ENCODE results near the gene GGT6. TPM values are rescaled to one million over a fixed set of nuclear protein-coding genes. Genes with fewer than 3 reads are reported as not detected.
A peak's percentile ranks its signal among the peaks of the same experiment; 100 is the strongest.

The GGT6 gene
- total RNA-seq, 1 experiment from 2014 or later: not detected

DNA sequence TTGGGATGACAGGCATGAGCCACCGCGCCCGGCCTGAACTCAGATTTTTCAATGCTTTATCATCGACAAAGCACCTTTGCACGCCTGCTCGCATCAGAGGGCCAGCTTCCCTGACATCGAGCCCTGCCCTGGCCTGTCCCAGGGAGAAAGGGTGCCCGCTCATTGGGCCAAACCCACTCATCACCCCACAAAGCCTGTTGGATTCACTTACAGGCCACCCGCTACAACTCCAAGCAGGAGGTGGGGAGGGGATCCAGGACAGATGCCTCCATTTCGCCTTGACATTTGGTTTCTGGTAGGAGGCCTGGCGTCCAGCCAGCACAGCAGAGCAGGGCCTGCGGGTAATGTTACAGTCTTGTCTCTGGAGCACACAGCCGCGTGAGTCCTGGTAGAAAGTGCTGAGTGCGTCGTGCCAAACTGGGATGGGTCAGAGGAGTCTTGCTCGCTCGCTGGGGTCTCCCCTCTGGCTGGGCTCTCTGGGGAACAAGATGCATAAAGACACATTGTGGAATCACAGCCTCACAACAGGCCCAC, 43.8 kb upstream of the GGT6 start:
- no peak overlapping the region for H3K4me3 Mint-ChIP-seq (ENCODE audit: unreplicated experiment)

DNA sequence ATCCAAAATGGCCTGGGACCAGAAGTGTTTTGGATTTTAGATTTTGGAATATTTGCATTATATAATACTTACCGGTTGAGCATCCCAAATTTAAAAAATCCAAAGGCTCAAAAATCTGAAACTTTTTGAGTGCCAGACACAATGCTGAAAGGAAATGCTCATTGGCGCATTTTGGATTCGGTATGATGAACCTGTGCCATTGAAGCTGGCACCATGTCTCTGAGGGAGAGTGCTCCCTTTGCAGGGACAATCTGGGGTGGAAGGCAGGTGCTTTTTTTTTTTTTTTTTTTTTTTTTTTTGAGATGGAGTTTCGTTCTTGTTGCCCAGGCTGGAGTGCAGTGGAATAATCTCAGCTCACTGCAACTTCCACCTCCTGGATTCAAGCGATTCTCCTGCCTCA, 41.7 kb upstream of the GGT6 start:
- H3K4me3 Mint-ChIP-seq (ENCODE audit: unreplicated experiment): no peak overlapping the region
- no peak overlapping the region for H3K27ac Mint-ChIP-seq (ENCODE audit: unreplicated experiment)
- H3K27me3 ChIP-seq (replicated peaks; ENCODE audit: control insufficient read depth, insufficient read depth, low read length): no peaks in the 10 kb centered on the region
- H3K36me3 Mint-ChIP-seq (ENCODE audit: insufficient read depth, unreplicated experiment): peaks cover 64% of the 10 kb centered on the region
- no TSS peak for BruUV-seq (replicated peaks)
- TF ChIP-seq, protein P1, sequence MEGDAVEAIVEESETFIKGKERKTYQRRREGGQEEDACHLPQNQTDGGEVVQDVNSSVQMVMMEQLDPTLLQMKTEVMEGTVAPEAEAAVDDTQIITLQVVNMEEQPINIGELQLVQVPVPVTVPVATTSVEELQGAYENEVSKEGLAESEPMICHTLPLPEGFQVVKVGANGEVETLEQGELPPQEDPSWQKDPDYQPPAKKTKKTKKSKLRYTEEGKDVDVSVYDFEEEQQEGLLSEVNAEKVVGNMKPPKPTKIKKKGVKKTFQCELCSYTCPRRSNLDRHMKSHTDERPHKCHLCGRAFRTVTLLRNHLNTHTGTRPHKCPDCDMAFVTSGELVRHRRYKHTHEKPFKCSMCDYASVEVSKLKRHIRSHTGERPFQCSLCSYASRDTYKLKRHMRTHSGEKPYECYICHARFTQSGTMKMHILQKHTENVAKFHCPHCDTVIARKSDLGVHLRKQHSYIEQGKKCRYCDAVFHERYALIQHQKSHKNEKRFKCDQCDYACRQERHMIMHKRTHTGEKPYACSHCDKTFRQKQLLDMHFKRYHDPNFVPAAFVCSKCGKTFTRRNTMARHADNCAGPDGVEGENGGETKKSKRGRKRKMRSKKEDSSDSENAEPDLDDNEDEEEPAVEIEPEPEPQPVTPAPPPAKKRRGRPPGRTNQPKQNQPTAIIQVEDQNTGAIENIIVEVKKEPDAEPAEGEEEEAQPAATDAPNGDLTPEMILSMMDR (IDR thresholded peaks at IDR 0.05; ENCODE audit: insufficient read depth in 1 of 2, low read depth in 1 of 2, low read length in 1 of 2, severe bottlenecking in 1 of 2, unreplicated experiment in 1 of 2): no peak
- peaks cover 29% of the 10 kb centered on the region for H3K4me1 ChIP-seq
- CTCF ChIA-PET: no interaction called here
- POLR2A ChIA-PET: no interaction called here
- H3K27me3 Mint-ChIP-seq (ENCODE audit: insufficient read depth, unreplicated experiment): no peaks in the 10 kb centered on the region
- H3K9me3 Mint-ChIP-seq (ENCODE audit: unreplicated experiment): no peaks in the 10 kb centered on the region
- H3K4me1 Mint-ChIP-seq (ENCODE audit: low read depth, unreplicated experiment): peaks cover 13% of the 10 kb centered on the region
- no peaks in the 10 kb centered on the region for H3K36me3 ChIP-seq (ENCODE audit: control insufficient read depth, insufficient read depth, low read length)
- H3K4me3 ChIP-seq (ENCODE audit: low read depth, low read length): no peak overlapping the region
- H3K9me3 ChIP-seq: no peaks in the 10 kb centered on the region
- intact Hi-C loops (cut with micrococcal nuclease; ENCODE audit: unreplicated experiment): no loop called here
- no peak for DNase-seq

More for the DNA sequence above, 43.8 kb upstream of the GGT6 start:
- no TSS peak for BruUV-seq (replicated peaks)
- Mint-ChIP-seq H3K4me1 (ENCODE audit: low read depth, unreplicated experiment) (peaks cover 7% of the 10 kb centered on the region), H3K27ac (ENCODE audit: unreplicated experiment) (no peak overlapping the region), H3K9me3 (ENCODE audit: unreplicated experiment) (no peaks in the 10 kb centered on the region), H3K27me3 (ENCODE audit: insufficient read depth, unreplicated experiment) (no peaks in the 10 kb centered on the region), H3K36me3 (ENCODE audit: insufficient read depth, unreplicated experiment) (peaks cover 72% of the 10 kb centered on the region)
- H3K9me3 ChIP-seq: no peaks in the 10 kb centered on the region
- no peaks in the 10 kb centered on the region for H3K36me3 ChIP-seq (ENCODE audit: control insufficient read depth, insufficient read depth, low read length)
- TF ChIP-seq, protein P1 (IDR thresholded peaks at IDR 0.05; ENCODE audit: insufficient read depth in 1 of 2, low read depth in 1 of 2, low read length in 1 of 2, severe bottlenecking in 1 of 2, unreplicated experiment in 1 of 2): no peak
- ChIA-PET CTCF (no interaction called here), POLR2A (no interaction called here)
- no peaks in the 10 kb centered on the region for H3K27me3 ChIP-seq (replicated peaks; ENCODE audit: control insufficient read depth, insufficient read depth, low read length)
- H3K4me1 ChIP-seq: peaks cover 44% of the 10 kb centered on the region
- DNase-seq: no peak
- intact Hi-C loops (cut with micrococcal nuclease; ENCODE audit: unreplicated experiment): no loop called here
- H3K4me3 ChIP-seq (ENCODE audit: low read depth, low read length): no peak overlapping the region

DNA sequence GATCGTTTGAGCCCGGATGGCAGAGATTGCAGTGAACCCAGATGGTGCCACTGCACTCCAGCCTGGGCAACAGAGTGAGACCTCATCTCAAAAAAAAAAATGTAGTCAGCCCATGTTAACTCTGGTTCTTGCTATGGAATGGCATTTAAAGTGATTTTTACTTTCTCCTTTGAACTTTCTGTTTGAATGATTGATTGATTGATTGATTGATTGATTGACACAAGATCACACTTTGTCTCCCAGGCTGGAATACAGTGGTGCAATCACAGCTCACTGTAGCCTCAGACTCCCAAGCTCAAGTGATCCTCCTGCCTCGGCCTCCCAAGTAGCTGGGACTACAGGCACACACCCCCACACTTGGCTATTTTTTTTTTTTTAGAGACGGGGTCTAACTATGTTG, 40.9 kb upstream of the GGT6 start:
- Mint-ChIP-seq H3K36me3 (ENCODE audit: insufficient read depth, unreplicated experiment) (peaks cover 58% of the 10 kb centered on the region), H3K4me1 (ENCODE audit: low read depth, unreplicated experiment) (peaks cover 13% of the 10 kb centered on the region), H3K9me3 (ENCODE audit: unreplicated experiment) (no peaks in the 10 kb centered on the region), H3K27me3 (ENCODE audit: insufficient read depth, unreplicated experiment) (no peaks in the 10 kb centered on the region), H3K27ac (ENCODE audit: unreplicated experiment) (peak overlapping the region; percentile 87), H3K4me3 (ENCODE audit: unreplicated experiment) (no peak overlapping the region)
- no peaks in the 10 kb centered on the region for H3K27me3 ChIP-seq (replicated peaks; ENCODE audit: control insufficient read depth, insufficient read depth, low read length)
- no peak for DNase-seq
- ChIA-PET POLR2A (no interaction called here), CTCF (interaction anchor here (2.5 kb wide), 1 partner anchor 9 kb away, joined by 9 read pairs; no protein-coding TSS in a partner anchor)
- H3K9me3 ChIP-seq: no peaks in the 10 kb centered on the region
- intact Hi-C loops (cut with micrococcal nuclease; ENCODE audit: unreplicated experiment): no loop called here
- no TSS peak for BruUV-seq (replicated peaks)
- TF ChIP-seq, protein P1 (IDR thresholded peaks at IDR 0.05; ENCODE audit: insufficient read depth in 1 of 2, low read depth in 1 of 2, low read length in 1 of 2, severe bottlenecking in 1 of 2, unreplicated experiment in 1 of 2): no peak
- peaks cover 28% of the 10 kb centered on the region for H3K4me1 ChIP-seq
- no peak overlapping the region for H3K4me3 ChIP-seq (ENCODE audit: low read depth, low read length)
- no peaks in the 10 kb centered on the region for H3K36me3 ChIP-seq (ENCODE audit: control insufficient read depth, insufficient read depth, low read length)

All from Caco-2 (cell line).